GM21529 (cell line): Measurements from ENCODE around the gene HLCS.

ENCODE experiments used
- ATAC-seq: cut with Tn5 transposase; IDR thresholded peaks from one replicate; pipeline ENCODE4 v1.9.1; 2021; ENCODE audit not compliant: unreplicated experiment

Gene HLCS

DNA sequence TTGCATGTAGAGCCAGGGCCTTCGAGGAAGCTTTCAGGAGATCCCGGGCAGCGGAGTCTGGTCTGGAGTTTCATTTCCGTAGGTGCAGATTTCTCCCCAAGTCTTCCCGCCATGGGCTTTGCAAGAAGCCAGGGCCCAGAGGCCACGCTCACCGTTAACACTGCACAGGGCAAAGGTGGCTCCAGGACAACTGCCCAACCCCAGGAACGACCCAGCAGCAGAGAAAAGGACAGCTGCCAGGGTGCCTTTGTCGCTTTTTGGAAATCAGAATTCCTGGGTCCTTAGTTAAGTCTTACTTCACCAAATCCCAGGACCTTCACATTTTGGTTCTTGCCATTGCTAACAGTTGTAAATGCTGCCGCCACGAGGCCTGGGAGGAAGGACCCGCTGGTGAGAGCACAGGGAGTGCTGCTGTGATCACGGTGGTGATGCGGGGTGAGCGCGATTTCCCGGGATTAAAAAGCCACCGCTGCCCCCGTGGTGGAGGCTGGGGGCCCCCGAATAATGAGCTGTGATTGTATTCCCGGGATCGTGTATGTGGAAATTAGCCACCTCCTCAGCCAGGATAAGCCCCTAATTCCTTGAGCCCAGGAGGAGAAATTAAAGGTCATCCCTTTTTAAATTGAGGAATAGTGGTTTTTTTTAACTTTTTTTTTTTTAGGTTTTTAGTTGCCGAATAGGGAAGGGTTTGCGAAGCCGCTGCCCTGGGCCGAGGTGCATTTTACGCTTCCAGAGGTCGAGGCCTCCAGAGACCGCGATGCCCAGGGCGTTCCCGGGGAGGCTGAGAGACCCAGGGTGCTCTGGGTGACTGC is 259.3 kb downstream of the HLCS start:
- no peak for ATAC-seq

- ATAC-seq: no peak
Measured at GRCh38 chr21:36706482-36706852, 260.0 kb downstream of the HLCS start.

DNA sequence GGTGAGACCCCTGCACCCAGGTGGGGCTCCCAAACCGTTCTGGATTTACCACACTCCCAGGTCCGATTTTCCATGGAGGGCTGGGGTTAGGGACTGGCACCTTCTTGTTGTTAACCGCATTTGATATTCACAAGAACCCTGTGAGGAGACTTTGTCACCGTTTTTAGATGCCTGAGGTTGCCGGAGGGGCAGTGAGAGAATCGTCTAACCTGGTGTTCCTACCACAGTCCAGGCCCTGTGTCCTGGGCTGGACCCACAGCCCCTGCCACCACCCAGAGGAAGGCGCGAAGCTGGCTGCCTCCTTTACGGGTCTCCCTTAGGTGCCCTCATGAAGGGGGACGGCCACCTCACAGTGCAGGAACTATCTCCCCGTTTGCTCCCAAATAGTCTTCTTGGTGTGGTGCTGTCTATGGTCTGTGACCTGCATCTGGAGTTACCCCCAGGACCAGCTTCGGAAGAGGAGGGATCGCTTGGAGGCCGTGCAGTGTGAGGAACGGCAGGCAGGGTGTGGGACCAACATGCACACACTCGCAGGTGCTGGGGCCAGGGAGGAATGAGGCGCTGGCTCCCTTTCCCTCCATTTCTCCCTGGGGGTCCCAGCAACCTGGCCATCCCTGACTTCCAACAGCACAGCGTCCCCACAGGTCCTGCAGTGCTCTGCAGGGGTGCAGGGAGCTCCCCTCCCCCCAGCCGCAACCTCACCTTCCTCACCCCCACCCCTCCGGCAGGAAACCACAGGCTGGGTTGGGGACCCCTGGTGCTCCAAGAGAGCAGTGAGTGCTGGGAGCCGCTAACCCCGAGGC is 260.6 kb downstream of the HLCS start:
- no peak for ATAC-seq

DNA sequence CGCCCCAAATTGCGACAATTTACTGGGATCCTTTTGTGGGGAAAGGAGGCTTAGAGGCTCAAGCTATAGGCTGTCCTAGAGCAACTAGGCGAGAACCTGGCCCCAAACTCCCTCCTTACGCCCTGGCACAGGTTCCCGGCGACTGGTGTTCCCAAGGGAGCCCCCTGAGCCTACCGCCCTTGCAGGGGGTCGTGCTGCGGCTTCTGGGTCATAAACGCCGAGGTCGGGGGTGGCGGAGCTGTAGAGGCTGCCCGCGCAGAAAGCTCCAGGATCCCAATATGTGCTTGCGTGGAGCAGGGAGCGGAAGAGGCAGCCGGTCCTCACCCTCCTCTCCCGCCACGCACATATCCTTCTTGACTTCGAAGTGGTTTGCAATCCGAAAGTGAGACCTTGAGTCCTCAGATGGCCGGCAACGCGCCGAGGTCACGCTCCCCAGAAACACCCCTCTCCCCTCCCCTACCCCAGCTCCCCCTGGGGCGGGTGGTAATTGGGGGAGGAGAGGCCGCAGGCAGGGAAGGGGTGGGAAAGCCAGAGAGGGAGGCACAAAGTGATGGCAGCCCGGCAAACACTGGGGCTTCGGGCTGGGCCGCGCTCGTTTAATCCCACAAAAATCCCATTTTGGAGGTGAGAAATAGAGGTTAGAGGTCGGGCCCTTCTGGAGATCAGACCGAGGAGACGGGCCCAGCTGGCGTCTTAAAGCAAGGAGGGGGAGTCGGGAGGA is 261.4 kb downstream of the HLCS start:
- no peak for ATAC-seq

- no peak for ATAC-seq
Measured at GRCh38 chr21:36704281-36704957, 262.1 kb downstream of the HLCS start.

- ATAC-seq: no peak
Measured at GRCh38 chr21:36703626-36704280, 262.7 kb downstream of the HLCS start.

GRCh38 chr21:36703123-36703522 is 263.3 kb downstream of the HLCS start:
- ATAC-seq: no peak

DNA sequence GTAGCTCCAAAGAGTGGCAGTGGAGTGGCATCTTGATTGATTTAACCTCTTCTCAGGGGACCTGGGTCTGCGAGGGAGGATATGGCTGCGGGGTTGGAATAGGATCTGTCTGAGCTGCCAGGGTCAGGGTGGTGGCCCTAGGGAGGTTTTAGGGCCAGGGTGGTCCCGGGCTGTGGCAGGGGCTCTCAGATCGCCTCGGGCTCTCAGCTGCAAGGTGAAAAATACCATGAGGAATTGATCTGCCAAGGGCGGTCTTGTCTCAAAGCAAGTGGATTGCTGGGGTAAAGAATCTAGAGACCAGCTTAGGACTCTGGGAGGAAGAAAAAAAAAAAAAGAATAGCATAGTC is 263.9 kb downstream of the HLCS start:
- no peak for ATAC-seq

DNA sequence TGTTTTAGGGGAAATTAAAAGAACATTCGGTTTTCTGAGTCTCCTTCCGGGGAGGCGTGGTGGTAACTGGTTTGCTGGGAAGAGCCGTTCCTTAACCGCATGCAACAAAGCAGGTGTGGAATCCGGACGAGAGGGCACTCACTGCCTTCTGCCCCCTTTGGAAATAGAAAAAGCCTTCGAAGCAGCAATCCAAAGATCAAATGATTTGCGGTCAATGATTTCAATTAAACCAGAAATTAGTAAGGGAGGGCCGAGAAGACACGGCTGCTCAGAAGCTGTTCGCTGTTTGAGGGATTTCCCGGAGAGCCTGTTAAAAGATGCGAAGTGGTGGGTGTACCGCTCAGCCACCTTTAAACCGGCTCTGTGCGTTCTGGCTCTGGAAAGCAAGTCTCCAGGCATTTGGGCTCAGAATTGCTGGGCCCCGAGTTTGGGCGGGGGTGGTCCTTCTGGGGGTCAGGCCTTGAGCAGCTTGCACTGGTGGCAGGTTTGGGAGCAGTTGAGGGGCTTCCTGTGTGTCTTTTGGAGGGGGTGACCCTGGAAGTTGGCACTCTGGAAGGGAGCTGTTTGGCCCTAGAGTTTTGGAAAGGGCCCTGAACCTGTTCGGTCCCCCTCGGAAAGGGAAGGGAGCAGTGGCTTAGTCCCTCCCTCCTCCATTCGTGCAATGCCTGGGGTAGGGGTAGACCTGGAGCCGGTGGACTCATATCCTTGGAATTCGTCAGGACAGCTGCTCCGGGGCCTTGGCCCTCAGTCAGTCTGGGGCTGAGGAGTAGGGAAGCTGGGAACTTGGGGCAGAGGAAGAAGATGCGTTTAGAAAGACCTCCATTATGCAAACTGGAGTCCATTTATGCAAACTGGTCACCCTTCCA is 264.5 kb downstream of the HLCS start:
- no peak for ATAC-seq

DNA sequence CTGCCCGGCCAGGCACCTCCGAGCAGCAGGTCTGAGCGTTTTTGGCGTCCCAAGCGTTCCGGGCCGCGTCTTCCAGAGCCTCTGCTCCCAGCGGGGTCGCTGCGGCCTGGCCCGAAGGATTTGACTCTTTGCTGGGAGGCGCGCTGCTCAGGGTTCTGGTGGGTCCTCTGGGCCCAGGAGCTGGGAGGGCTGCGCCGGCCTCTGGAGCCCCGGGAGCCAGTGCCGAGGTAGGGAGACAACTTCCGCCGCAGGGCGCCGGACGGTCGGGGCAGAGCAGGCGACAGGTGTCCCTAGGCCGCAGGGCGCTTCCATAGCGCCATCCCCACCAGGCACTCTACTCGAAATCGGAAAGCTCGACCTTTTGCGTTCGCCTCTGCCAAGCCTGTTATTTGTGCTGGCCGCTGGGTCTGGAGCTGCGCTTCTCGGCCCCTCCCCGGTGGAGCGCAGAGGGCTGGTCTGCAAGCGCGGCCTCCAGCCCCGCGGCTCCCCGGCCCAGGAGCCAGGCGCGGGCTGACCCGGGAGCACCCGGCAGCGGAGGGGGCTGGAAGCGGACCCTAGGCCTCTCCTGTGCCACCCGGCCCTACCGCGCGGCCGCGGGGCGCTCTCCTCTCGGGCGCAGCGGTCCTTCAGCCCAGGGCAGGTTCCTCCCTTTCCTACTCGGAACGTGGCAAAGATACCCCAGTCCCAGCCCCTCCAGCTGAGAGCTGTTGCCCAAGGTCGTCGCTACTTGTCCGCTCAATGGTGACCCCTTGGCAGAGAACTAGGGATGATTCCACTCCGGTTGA is 265.3 kb downstream of the HLCS start:
- ATAC-seq: no peak
